ENCODE measurements around the gene TNFRSF19. TPM values are rescaled to one million over a fixed set of nuclear protein-coding genes. Genes with fewer than 3 reads are reported as not detected.

The TNFRSF19 gene
- total and polyA plus RNA-seq, 8 donors: 1.5 to 14.1 (median 3.0) TPM

GRCh38 chr13:23685416-23685815, 115.2 kb downstream of the TNFRSF19 start:
- intact Hi-C loops (cut with DNase I): no loop called here
- Histone ChIP-seq H3K4me3 (no peak overlapping the region), H3K4me1 (no peaks in the 10 kb centered on the region), H3K27ac (no peak overlapping the region), H3K36me3 (no peaks in the 10 kb centered on the region), H3K9me3 (no peaks in the 10 kb centered on the region), H3K27me3 (no peaks in the 10 kb centered on the region)
- DNase-seq (no peak), ATAC-seq (no peak), FAIRE-seq (no peak)
- 85 to 96% methylated on average over 1 of the region's 1 CpG for WGBS, 2 donors
- no peak for TF ChIP-seq CTCF (IDR thresholded peaks at IDR 0.05)

DNA sequence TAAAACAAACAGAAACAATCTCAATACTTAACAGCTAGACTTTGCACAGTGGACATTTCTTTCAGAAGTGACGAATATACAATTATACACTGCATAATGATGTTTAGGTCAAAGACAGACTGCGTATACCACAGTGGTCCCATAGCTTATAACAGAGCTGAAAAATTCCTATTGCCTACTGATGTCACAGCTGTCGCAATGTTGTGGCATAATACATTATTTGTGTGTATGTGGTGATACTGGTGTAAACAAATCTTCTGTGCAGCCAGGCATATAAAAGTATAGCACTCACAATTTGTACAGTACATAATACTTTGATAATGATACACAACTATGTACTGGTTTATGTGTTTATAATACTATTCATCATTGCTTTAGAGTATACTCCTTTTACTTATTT, 116.7 kb downstream of the TNFRSF19 start:
- Histone ChIP-seq H3K27ac (no peak overlapping the region), H3K4me1 (no peaks in the 10 kb centered on the region), H3K27me3 (no peaks in the 10 kb centered on the region), H3K4me3 (no peak overlapping the region), H3K9me3 (no peaks in the 10 kb centered on the region), H3K36me3 (no peaks in the 10 kb centered on the region)
- DNase-seq (no peak), FAIRE-seq (no peak), ATAC-seq (no peak)
- 78 to 83% methylated on average over 3 of the region's 3 CpGs for WGBS, 2 donors
- no peak for TF ChIP-seq CTCF (IDR thresholded peaks at IDR 0.05)
- intact Hi-C loops (cut with DNase I): no loop called here

DNA sequence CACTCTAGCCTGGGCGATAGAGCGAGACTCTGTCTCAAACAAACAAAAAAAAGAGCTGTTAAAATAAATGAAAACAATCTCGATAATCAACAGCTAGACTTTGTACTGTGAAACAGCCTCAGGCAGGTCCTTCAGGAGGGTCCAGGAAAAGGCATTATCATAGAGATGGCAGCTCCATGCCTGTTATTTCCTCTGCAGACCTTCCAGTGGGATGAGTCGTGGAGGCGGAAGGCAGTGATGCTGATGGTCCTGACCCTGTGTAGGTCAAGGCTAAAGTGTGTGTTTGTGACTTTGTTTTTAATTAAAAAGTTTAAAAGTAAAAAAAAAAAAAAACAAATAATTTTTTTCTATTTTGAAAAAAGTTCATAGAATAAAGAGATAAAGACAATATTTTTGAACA, 117.4 kb downstream of the TNFRSF19 start:
- DNase-seq (no peak), ATAC-seq (no peak), FAIRE-seq (no peak)
- H3K9me3 ChIP-seq: no peaks in the 10 kb centered on the region
- no peaks in the 10 kb centered on the region for H3K27me3 ChIP-seq
- no peak for TF ChIP-seq CTCF (IDR thresholded peaks at IDR 0.05)
- 82 to 92% methylated on average over 5 of the region's 5 CpGs for WGBS, 2 donors
- no peaks in the 10 kb centered on the region for H3K36me3 ChIP-seq
- H3K4me3 ChIP-seq: no peak overlapping the region
- no peak overlapping the region for H3K27ac ChIP-seq
- intact Hi-C loops (cut with DNase I): no loop called here
- H3K4me1 ChIP-seq: no peaks in the 10 kb centered on the region

- intact Hi-C loops (cut with DNase I): no loop called here
- no peak for FAIRE-seq
- Histone ChIP-seq H3K4me1 (no peaks in the 10 kb centered on the region), H3K36me3 (no peaks in the 10 kb centered on the region), H3K27ac (no peak overlapping the region), H3K9me3 (no peaks in the 10 kb centered on the region), H3K27me3 (no peaks in the 10 kb centered on the region), H3K4me3 (no peak overlapping the region)
- no peak for TF ChIP-seq CTCF (IDR thresholded peaks at IDR 0.05)
- no peak for ATAC-seq
- no peak for DNase-seq
- 77 to 89% methylated on average over 3 of the region's 3 CpGs for WGBS, 2 donors
Observed at GRCh38 chr13:23688336-23688735, 118.1 kb downstream of the TNFRSF19 start.

DNA sequence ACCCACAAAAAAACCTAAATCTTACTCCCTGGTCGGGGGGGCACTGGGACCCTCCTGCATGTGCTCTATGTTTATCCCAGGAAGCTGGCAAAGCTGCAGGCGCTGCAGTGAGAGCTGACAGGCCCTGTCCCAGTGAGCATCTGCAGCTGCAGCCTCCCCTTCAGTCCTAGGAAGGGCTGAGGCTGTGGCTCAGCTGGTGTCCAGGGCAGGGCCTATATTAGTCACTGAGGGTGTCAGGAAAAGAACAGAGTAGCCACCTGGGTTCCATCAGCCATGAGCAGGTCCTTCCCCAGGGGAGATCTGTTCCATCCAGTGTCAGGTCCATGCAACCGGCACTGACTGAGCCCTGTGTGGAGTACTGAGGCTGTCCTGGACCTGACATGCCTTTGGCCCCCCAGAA, 120.5 kb downstream of the TNFRSF19 start:
- intact Hi-C loops (cut with DNase I): no loop called here
- no peaks in the 10 kb centered on the region for H3K36me3 ChIP-seq
- H3K9me3 ChIP-seq: no peaks in the 10 kb centered on the region
- WGBS, 2 donors: 75 to 80% methylated on average over 3 of the region's 3 CpGs
- no peak overlapping the region for H3K27ac ChIP-seq
- H3K4me1 ChIP-seq: no peaks in the 10 kb centered on the region
- no peak for ATAC-seq
- no peak for DNase-seq
- no peak for TF ChIP-seq CTCF (IDR thresholded peaks at IDR 0.05)
- FAIRE-seq: no peak
- H3K4me3 ChIP-seq: no peak overlapping the region
- H3K27me3 ChIP-seq: no peaks in the 10 kb centered on the region
